ENCODE results near the gene DHX16.

The DHX16 gene

GRCh38 chr6:30707281-30707850 is 34.6 kb upstream of the DHX16 start:
- ATAC-seq (ENCODE audit: insufficient read depth, low read depth) (no peak), DNase-seq (no peak)
- no peaks in the 10 kb centered on the region for H3K27me3 ChIP-seq (ENCODE audit: insufficient read depth, low read length, poor library complexity)
- H3K9ac ChIP-seq (ENCODE audit: low read depth, low read length): no peak overlapping the region; the same call in 1 of the 2 replicates
- no peak overlapping the region for H3K27ac ChIP-seq (ENCODE audit: low read length)
- no peaks in the 10 kb centered on the region for H3K4me1 ChIP-seq (ENCODE audit: insufficient read depth, low read length)
- no peak overlapping the region for H3K4me3 ChIP-seq (ENCODE audit: low read depth in 1 of 2, low read length in 2 of 2)
- no peak overlapping the region for H2AFZ ChIP-seq (ENCODE audit: low read depth, low read length)
- peaks cover 79% of the 10 kb centered on the region for H3K36me3 ChIP-seq (ENCODE audit: insufficient read depth, low read length)
- H3K4me2 ChIP-seq (ENCODE audit: insufficient read depth, low read length): no peak overlapping the region
- no peaks in the 10 kb centered on the region for H4K20me1 ChIP-seq (ENCODE audit: insufficient read depth, low read length)
- no peaks in the 10 kb centered on the region for H3K79me2 ChIP-seq (ENCODE audit: insufficient read depth, low read length)
- no peaks in the 10 kb centered on the region for H3K9me3 ChIP-seq (ENCODE audit: insufficient read depth, low read length, severe bottlenecking)
- TF ChIP-seq EZH2 (IDR thresholded peaks at IDR 0.05; ENCODE audit: borderline replicate concordance, low read depth, low read length, severe bottlenecking) (no peak), CTCF (IDR thresholded peaks at IDR 0.05; ENCODE audit: borderline replicate concordance, extremely low read depth, low read length, poor library complexity, severe bottlenecking) (no peak)

- Histone ChIP-seq H3K27ac (ENCODE audit: low read length) (no peak overlapping the region), H4K20me1 (ENCODE audit: insufficient read depth, low read length) (no peaks in the 10 kb centered on the region), H3K79me2 (ENCODE audit: insufficient read depth, low read length) (no peaks in the 10 kb centered on the region), H3K9me3 (ENCODE audit: insufficient read depth, low read length, severe bottlenecking) (no peaks in the 10 kb centered on the region), H3K4me2 (ENCODE audit: insufficient read depth, low read length) (no peak overlapping the region), H2AFZ (ENCODE audit: low read depth, low read length) (no peak overlapping the region), H3K4me1 (ENCODE audit: insufficient read depth, low read length) (no peaks in the 10 kb centered on the region), H3K36me3 (ENCODE audit: insufficient read depth, low read length) (peaks cover 64% of the 10 kb centered on the region), H3K4me3 (ENCODE audit: low read depth in 1 of 2, low read length in 2 of 2) (no peak overlapping the region), H3K27me3 (ENCODE audit: insufficient read depth, low read length, poor library complexity) (no peaks in the 10 kb centered on the region), H3K9ac (ENCODE audit: low read depth, low read length) (no peak overlapping the region)
- DNase-seq (no peak), ATAC-seq (ENCODE audit: insufficient read depth, low read depth) (no peak)
- TF ChIP-seq EZH2 (IDR thresholded peaks at IDR 0.05; ENCODE audit: borderline replicate concordance, low read depth, low read length, severe bottlenecking): no peak
- TF ChIP-seq CTCF (IDR thresholded peaks at IDR 0.05; ENCODE audit: borderline replicate concordance, extremely low read depth, low read length, poor library complexity, severe bottlenecking): no peak
Observed at GRCh38 chr6:30705620-30706019, 32.8 kb upstream of the DHX16 start.

- TF ChIP-seq EZH2 (IDR thresholded peaks at IDR 0.05; ENCODE audit: borderline replicate concordance, low read depth, low read length, severe bottlenecking) (no peak), CTCF (IDR thresholded peaks at IDR 0.05; ENCODE audit: borderline replicate concordance, extremely low read depth, low read length, poor library complexity, severe bottlenecking) (no peak)
- ATAC-seq (ENCODE audit: insufficient read depth, low read depth) (no peak), DNase-seq (no peak)
- Histone ChIP-seq H4K20me1 (ENCODE audit: insufficient read depth, low read length) (no peaks in the 10 kb centered on the region), H3K27ac (ENCODE audit: low read length) (no peak overlapping the region), H3K4me1 (ENCODE audit: insufficient read depth, low read length) (no peaks in the 10 kb centered on the region), H3K9me3 (ENCODE audit: insufficient read depth, low read length, severe bottlenecking) (no peaks in the 10 kb centered on the region), H3K4me3 (ENCODE audit: low read depth in 1 of 2, low read length in 2 of 2) (no peak overlapping the region), H3K4me2 (ENCODE audit: insufficient read depth, low read length) (no peak overlapping the region), H3K79me2 (ENCODE audit: insufficient read depth, low read length) (no peaks in the 10 kb centered on the region), H3K9ac (ENCODE audit: low read depth, low read length) (no peak overlapping the region), H3K36me3 (ENCODE audit: insufficient read depth, low read length) (peaks cover 63% of the 10 kb centered on the region), H3K27me3 (ENCODE audit: insufficient read depth, low read length, poor library complexity) (no peaks in the 10 kb centered on the region), H2AFZ (ENCODE audit: low read depth, low read length) (no peak overlapping the region)
Observed at GRCh38 chr6:30703821-30704220, 31.0 kb upstream of the DHX16 start.

Data from DND-41 (cell line).